HS-27A (cell line): ENCODE data around the gene NOXO1.
"Not testable (repeated sequence)": the region's sequence is repeated elsewhere in the genome, so short reads cannot be mapped to it uniquely, and the experiment has no call there.

ENCODE experiments used
- DNase-seq: peaks from one replicate; pipeline ENCODE4 v3.0.0-alpha.2; 2012; ENCODE audit warnings: low read depth, missing footprints

The NOXO1 gene

DNA sequence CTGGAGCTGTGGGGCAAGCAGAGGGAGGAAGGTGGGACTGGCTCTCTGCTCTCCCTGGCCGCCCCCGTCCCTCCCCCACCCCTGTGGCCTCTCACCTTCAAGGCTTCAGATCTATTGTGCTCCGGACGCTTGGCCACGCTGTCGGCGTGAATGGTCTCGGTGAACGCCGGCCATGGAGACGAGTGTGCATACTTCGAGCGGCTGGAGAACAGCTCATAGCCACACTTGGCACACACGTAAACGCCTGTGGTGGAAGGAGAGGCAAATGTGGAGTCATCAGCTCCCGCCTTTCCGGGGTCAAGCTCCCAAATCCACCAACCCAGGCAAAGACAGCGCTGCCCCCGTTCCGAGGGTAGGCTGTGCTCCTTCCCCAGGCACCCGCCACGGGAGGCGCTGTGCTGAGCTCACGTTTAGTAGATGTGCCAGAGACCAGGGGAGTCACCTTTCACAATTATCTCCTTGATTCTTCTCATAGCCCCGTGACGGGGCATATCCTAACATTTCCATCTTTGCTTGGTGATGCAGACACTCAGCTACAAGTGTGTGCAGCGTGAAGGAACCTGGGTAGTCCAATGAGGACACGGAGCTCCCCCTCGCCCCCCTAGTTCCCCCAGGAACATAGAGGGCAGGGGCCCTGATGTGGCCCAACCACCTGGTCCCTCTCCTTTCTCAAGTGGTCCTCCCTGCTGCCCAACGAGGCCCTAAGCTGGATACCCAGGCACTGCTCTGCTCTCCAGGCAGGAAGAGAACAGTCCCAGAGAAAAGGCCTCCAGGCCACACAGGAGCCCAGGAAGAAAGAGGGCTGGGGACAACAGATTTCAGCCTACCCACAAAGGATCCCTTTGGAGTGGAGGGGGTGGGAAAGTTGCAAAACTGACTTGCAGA, 39.9 kb downstream of the NOXO1 start:
- no peak for DNase-seq

DNA sequence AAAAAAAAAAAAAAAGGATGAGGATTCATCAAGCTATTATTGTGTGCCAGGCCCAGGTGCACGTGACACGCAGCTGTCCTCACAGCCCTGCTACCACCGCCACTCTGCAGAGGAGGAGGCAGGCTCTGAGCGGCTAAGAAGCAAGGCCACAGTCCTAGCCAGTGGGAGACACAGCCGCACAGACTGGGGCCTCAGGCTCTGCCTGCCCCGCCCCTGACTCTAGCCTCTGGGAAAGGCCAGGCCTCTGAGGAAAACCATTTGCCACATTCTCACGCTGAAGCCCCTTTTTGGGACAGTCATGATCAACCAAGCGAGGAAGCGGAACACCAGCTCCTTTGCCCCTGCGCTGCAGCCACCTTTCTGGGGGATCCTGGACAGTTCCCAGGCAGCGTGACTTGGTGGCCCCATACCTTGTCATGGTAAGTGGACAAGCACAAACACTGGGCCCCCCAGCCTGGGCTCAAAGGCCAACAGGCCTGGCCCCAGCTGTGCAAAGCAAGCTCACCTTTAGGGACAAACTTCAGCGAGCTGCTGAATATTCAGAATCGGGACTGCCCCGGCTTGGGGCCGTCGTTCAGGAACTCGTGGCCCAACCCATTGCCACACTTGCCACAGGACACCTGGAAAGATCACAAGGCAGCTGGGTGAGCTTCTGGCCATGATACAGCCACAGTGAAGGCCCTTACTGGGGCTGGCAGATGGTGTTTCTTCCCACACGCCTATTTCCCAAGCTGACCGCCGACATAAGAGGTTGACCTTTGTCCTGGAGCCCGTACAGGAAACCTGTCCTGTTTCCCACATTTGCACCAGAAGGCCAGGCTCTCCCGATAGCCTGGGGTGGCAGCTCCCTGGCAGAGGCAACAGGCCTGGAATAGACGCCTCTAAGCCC, 40.8 kb downstream of the NOXO1 start:
- no peak for DNase-seq

DNA sequence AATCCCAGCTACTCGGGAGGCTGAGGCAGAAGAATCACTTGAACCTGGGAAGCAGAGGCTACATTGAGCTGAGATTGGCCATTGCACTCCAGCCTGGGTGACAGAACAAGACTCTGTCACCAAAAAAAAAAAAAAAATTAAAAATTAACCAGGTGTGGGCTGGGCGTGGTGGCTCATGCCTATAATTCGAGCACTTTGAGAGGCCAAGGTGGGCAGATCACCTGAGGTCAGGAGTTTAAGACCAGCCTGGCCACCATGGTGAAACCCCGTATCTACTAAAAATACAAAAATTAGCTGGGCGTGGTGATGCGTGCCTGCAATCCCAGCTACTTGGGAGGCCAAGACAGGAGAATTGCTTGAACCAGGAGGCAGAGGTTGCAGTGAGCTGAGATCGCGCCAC, 41.4 kb downstream of the NOXO1 start:
- not testable (repeated sequence) for DNase-seq

DNA sequence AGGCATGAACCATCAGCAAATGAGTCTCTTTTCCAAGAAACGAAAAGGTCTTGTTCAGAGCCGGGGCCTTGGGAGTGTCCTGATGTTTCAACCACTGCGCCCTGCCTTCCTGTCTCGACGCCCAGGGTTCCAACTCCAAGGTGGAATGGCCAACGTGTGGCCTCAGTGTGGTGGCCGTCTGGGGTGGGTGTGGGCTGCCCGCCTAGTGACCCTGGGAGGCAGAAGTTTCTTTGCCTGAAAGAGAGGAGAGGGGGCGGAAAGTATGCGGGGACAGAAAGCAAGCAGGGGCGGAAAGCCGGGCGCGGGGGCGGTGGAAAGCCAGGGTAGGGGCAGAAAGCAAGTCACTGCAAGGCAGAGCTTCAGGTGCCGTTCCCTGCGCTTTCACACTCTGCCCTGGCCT, 42.4 kb downstream of the NOXO1 start:
- no peak for DNase-seq

DNA sequence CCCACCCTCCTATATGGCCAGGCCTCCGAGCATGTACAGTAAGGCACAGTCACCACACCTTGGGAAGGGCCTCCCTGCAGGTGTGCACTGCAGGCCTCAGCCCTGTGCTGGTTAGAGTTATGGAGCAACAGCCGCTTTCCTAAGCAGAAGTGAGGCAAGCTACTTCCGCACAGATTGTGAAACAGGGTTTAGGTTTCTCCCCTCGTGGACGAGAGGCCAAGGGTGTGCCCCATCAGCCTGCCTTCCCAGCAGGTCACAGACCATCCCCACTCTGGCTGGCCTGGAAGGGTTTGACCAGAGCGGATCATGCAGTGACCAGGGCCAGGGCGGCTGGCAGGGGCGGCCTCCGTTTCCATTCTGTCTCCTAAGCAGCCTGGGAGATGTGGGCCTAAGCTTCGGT, 43.0 kb downstream of the NOXO1 start:
- no peak for DNase-seq

DNA sequence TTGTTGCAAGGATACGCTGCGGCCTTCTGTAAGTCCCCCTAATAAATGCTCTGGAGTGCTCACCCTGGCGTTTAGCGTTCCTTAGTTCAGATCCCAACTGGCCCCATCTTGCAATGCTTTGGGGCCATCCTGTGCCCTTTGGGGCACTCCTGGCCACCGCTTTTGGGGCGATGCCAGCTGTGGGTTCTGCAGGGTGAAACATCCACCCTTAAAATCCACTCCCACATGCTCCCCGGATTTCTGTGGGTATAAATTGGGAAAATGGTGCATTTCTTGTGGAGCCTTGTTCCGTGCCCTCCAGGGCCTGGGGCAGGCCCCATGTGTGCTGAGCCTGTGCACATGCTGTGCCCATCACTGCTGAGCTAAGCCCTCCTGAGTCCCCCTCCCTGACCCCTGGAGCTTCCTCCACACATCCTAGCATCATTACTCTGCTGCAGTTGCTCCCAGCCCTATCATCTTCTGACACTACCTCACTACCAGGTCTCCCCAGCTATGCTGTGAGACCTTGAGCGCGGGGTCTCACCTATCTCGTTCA, 44.3 kb downstream of the NOXO1 start:
- no peak for DNase-seq

DNA sequence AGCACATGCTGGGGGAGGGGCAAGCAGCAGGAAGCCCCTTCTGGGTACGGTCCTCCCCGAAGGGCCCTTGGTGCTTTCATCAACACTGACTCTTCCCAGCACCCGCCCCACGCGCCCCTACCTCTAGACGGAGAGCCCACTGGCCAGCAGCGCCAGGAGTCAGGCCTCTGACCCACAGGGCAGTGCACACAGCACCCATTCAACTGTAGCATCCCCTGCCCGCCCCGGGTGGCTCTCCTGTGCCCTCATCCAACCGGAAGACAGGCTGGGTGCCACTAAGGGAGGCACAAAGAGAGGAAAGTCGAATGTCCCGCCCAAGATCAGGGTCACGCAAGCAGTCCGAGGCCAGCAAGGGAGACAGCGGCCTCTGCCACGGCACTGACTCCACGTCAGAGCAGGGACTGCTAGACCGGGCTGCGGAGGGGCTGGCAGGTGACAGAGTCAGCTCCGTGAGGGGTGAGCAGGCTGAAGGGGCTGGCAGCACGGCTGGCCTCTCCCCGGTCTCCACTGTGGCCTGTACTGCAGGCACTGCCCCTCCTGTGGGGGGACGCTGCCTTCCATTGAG, 48.1 kb downstream of the NOXO1 start:
- no peak for DNase-seq

DNA sequence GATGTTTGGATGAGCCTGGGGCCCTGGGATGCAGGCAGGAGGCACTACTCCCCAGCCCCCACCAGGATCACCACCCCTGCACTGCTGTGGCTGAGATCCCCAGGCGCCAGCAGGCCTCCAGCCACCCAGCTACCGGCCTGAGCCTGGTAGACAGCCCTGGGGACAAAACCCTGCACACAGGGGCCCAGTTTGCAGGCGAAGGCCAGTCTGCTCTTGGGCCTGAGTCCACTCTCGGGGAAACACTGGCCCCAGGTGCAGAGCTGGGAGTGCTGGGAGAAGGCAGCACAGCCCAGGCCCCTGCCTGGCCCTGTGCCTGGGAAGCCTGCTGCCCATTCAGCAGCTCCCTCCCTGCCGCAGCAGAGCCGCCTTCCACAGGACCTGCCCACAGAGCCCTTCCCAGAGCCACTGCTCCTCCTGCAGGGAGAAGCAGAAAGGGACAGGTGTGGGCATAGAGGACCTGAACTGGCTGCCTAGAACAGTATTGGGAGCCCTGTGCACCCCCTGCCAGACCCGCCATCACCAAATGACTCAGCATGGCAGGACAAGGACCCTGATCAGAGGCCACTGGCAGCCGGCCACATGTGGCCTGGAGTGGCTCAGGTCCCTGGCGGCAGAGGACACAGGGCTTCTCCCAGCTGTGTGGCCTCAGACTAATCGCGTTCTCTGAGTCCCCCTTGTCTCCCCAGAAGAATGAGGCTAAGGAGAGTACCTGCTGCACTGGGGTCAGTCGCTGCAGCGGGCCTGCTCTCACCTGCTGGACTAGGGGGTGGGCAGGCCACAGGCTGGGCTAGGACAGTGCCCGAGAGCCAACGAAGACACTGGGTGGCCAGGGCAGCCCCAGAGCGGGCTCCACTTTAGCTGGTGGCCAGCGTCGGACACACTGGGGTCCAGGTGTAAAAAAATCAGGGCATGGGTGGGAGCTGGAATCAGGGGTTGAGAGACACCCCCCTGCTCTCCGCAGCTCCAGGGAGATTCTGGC, 48.9 kb downstream of the NOXO1 start:
- no peak for DNase-seq

DNA sequence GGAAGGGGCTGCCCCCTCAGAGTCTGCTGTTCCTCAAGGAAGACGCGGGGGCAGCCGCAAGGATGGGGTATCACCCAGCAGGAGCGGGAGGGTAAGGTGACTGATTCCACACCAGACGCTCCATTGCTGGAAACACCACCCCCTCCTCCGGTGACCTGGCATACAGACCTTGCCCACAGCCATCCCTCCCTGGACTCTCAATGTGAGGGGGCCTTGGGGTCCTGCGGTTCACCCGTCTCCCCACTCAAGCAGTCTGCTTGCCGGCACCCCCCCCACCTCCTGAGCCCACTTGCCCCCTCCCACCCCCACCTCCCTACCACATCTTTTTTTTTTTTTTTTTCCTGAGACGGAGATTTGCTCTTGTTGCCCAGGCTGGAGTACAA, 50.9 kb downstream of the NOXO1 start:
- no peak for DNase-seq

DNA sequence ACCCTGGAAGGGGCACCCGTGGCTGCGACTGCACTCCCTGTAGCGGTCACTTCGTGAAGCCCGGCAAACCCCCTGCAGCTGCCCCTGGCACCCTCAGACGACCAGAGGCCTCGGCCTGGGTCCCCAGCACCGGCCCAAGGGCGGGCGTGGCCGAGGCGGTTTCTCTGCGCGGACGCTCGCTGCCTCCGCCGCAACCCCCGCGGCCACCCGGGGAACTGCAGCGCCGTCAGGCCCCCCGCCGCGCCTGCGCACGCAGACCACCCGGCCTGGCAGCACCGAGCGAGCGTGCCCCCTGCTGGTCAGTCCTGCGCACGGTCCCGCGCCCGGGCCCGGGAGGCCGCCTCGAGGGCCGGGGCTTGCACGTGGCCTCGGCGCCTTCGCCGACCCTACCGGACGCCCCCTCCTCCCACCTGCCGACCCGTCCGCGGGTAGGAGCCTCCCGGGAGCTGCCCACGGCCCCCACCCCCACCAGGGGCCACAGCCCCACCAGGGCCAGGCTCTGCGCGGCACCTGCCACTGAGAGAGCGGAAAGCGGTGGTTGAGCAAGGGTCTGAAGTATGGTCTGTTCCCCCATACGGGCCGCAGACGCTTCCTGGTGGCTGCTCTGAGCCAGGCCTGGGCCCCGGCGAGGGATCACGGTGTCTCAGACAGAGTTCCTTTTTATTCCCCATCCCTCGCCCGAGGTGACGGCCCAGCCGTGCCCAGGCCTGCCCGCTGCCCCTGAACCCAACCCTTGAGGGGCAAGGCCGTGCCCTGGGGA, 51.5 kb downstream of the NOXO1 start:
- peak; percentile 29 for DNase-seq

DNA sequence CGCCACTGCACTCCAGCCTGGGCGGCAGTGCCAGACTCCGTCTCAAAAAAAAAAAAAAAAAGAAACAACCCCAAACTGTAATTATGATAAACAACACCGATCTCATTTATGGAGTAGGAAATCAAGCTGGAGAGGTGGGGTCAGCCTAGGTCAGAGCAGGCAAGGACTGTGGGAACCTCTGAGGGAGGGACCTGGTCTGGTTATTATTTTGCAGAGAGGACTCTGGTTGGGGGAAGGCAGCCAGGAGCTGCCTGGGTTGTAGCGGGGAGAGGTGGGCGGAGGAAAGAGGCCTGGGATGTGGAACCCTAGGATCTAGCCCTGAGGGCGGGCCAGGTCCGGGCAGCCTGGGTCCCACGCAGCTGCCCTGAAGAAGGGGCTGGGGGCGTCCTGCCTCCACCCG, 52.2 kb downstream of the NOXO1 start:
- no peak for DNase-seq
